Tibial nerve (tissue), 4 donors: ENCODE measurements around the gene FAR1. TPM values are rescaled to one million over a fixed set of nuclear protein-coding genes. Genes with fewer than 3 reads are reported as not detected.

Experiments
- DNase-seq, 2 donors: peaks; one replicate each; pipeline ENCODE4 v3.0.0-alpha.2; 2019; ENCODE audit warnings: low spot score in 2 of 2
- H3K27ac ChIP-seq, 4 donors: fragments of 200-600 bp; sonication (generic) in 3 of 4; one replicate each; pipeline ENCODE4 v1.5.1; 2017 to 2019; ENCODE audit warnings: mild to moderate bottlenecking in 1 of 4
- H3K27me3 ChIP-seq, 2 donors: fragments of 200-600 bp; sonication (generic) in 1 of 2; one replicate each; pipeline versions ENCODE4 v1.5.1 to v1.6.0; 2017 to 2019
- H3K36me3 ChIP-seq, 3 donors: fragments of 200-600 bp; sonication (generic); one replicate each; pipeline ENCODE4 v1.5.1; 2018 to 2019
- H3K4me1 ChIP-seq, 4 donors: fragments of 200-600 bp; sonication (generic) in 3 of 4; one replicate each; pipeline ENCODE4 v1.5.1; 2017 to 2019
- H3K4me3 ChIP-seq, 4 donors: fragments of 200-600 bp; sonication (generic) in 3 of 4; one replicate each; pipeline ENCODE4 v1.5.1; 2017 to 2019; ENCODE audit warnings: mild to moderate bottlenecking in 1 of 4, moderate library complexity in 1 of 4
- H3K9me3 ChIP-seq, 4 donors: fragments of 200-600 bp; sonication (generic) in 3 of 4; one replicate each; pipeline ENCODE4 v1.5.1; 2017 to 2019
- CTCF ChIP-seq, 5 experiments: fragments of 200-600 bp in 3 of 5; fragments of 450-650 bp in 2 of 5; sonication (generic) in 3 of 5; IDR thresholded peaks; one replicate each; pipeline ENCODE4 v1.5.1; 2016 to 2019; ENCODE audit warnings: antibody characterized with exemption in 5 of 5, mild to moderate bottlenecking in 3 of 5, moderate library complexity in 2 of 5
- EP300 ChIP-seq, 2 donors: sonication (generic); formaldehyde crosslinking; IDR thresholded peaks; one replicate each; pipeline ENCODE4 v1.6.1; 2017; ENCODE audit warnings: antibody characterized with exemption in 2 of 2, mild to moderate bottlenecking in 1 of 2
- POLR2A ChIP-seq, 2 donors: fragments of 450-650 bp; IDR thresholded peaks; one replicate each; pipeline ENCODE4 v1.6.1; 2017; ENCODE audit warnings: antibody characterized with exemption in 2 of 2, mild to moderate bottlenecking in 2 of 2, moderate library complexity in 2 of 2
- WGBS, 2 donors: methylation state at CpG; one replicate each; pipeline ENCODE4 v1.1.5; 2018; 5-methylcytosine and 5-hydroxymethylcytosine counted together
- total RNA-seq, 4 donors: library from RNA; depleted of rRNA; stranded (reverse); fragments of >200 nt; gene quantifications; one replicate each; pipeline ENCODE4 v1.1.0, GENCODE V29; 2016

FAR1 gene
- total RNA-seq, 4 donors from 2014 or later = 54.6 to 64.0 (median 60.3) TPM

- Histone ChIP-seq H3K4me3 (no peak overlapping the region), H3K9me3 (no peaks in the 10 kb centered on the region), H3K36me3 (no peaks in the 10 kb centered on the region), H3K27me3 (no peaks in the 10 kb centered on the region), H3K27ac (no peak overlapping the region), H3K4me1 (peaks cover 0 to 31% (median 0%) of the 10 kb centered on the region in 4 donors)
- no peak for TF ChIP-seq CTCF (IDR thresholded peaks at IDR 0.05)
- no peak for TF ChIP-seq POLR2A (IDR thresholded peaks at IDR 0.05)
- TF ChIP-seq EP300 (IDR thresholded peaks at IDR 0.05) = no peak
- DNase-seq = no peak
- 91 to 92% methylated on average over 3 of the region's 3 CpGs for WGBS, 2 donors
Observed at GRCh38 chr11:13687271-13687670, 18.8 kb downstream of the FAR1 start.

- no peak overlapping the region for H3K27ac ChIP-seq
- WGBS, 2 donors = 92 to 93% methylated on average over 3 of the region's 3 CpGs
Observed at GRCh38 chr11:13691286-13691899, 22.9 kb downstream of the FAR1 start.

GRCh38 chr11:13692172-13692571, 23.7 kb downstream of the FAR1 start:
- H3K36me3 ChIP-seq = peaks cover 0 to 14% (median 0%) of the 10 kb centered on the region in 3 donors
- no peak for TF ChIP-seq EP300 (IDR thresholded peaks at IDR 0.05)
- no peak for TF ChIP-seq CTCF (IDR thresholded peaks at IDR 0.05)
- no peak for TF ChIP-seq POLR2A (IDR thresholded peaks at IDR 0.05)
- H3K9me3 ChIP-seq = no peaks in the 10 kb centered on the region
- 43 to 46% methylated on average over 3 of the region's 3 CpGs for WGBS, 2 donors
- no peak for DNase-seq
- H3K27ac ChIP-seq = no peak overlapping the region
- H3K27me3 ChIP-seq = no peaks in the 10 kb centered on the region
- H3K4me1 ChIP-seq = peaks cover 0 to 21% (median 4%) of the 10 kb centered on the region in 4 donors
- H3K4me3 ChIP-seq = no peak overlapping the region

More at GRCh38 chr11:13691286-13691899, 22.9 kb downstream of the FAR1 start:
- Histone ChIP-seq H3K9me3 (no peaks in the 10 kb centered on the region), H3K4me1 (peaks cover 0 to 21% (median 4%) of the 10 kb centered on the region in 4 donors), H3K36me3 (peaks cover 0 to 7% (median 0%) of the 10 kb centered on the region in 3 donors), H3K4me3 (no peak overlapping the region), H3K27me3 (no peaks in the 10 kb centered on the region)
- no peak for DNase-seq
- TF ChIP-seq EP300 (IDR thresholded peaks at IDR 0.05) (no peak), CTCF (IDR thresholded peaks at IDR 0.05) (no peak), POLR2A (IDR thresholded peaks at IDR 0.05) (no peak)

GRCh38 chr11:13694115-13694514, 25.6 kb downstream of the FAR1 start:
- no peak for DNase-seq
- no peaks in the 10 kb centered on the region for H3K9me3 ChIP-seq

More at GRCh38 chr11:13694115-13694514, 25.6 kb downstream of the FAR1 start:
- 79 to 82% methylated on average over 4 of the region's 4 CpGs for WGBS, 2 donors
- Histone ChIP-seq H3K4me1 (peaks cover 0 to 21% (median 4%) of the 10 kb centered on the region in 4 donors), H3K4me3 (no peak overlapping the region), H3K27me3 (no peaks in the 10 kb centered on the region), H3K36me3 (peaks cover 0 to 16% (median 0%) of the 10 kb centered on the region in 3 donors), H3K27ac (no peak overlapping the region)
- TF ChIP-seq EP300 (IDR thresholded peaks at IDR 0.05) = no peak
- TF ChIP-seq CTCF (IDR thresholded peaks at IDR 0.05) = no peak
- TF ChIP-seq POLR2A (IDR thresholded peaks at IDR 0.05) = no peak
